HG02759 (cell line): ENCODE measurements around the gene GAS2L2.

Experiments used
- ATAC-seq: cut with Tn5 transposase; IDR thresholded peaks from one replicate; pipeline ENCODE4 v1.9.1; 2021; ENCODE audit warnings: mild to moderate bottlenecking, moderate library complexity; ENCODE audit not compliant: unreplicated experiment

Gene GAS2L2

GRCh38 chr17:35752945-35753764 lies at the start of gene GAS2L2:
Gene GAS2L2, minus strand, starts transcription at chr17:35753239. Its CDS starts 389 bp downstream, at chr17:35752850.
- no peak for ATAC-seq

DNA sequence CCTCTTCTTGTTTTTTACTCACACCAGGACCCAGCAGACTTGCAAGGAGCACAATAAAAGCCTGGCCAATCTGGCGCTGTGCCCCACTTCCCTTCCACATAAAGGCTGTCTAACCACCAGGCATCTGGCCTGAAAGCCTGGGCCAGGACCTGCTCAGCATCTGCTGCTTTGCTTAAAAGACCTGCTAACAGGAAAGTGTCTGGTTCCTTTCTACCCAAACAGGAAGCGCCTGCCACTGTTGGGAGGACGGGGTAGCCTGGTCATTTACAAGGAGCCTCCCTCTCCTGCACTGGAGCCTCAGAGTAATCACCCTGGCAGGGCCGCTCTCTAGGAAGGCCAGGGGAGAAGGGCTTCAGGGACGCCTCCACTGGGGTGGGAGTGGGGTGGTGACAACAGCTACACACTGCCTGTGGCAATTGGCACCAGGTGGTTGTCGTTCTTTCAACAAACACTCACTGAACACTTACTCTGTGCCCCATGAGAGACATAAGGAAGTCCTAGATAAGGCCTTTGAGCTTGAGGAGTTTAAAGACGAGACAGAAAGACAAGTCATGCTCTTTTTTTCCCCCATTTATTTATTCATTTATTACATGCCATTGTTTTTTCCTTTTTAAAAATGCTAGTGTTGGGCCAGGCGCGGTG lies 48.7 kb upstream of the GAS2L2 start:
- no peak for ATAC-seq

DNA sequence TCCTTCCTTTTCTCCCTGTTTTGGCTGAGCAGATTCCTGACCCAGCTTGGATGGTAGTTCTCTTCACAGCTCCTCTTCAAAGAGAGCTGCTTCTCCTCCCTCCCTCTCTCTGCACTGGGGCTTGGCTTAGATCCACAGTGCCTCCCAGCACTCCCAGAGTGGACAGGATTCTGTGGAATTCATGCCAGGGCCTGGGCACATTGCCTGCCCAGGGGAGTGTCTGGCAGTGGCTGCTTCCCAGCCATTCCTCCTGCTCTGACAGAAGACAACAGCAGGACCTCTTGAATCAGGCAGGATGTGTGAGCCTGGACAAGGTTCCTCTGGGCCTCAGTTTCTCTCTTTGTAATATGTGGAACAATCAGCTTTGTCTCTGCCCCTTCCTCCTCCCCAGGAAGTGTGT lies 46.9 kb upstream of the GAS2L2 start:
- no peak for ATAC-seq

- no peak for ATAC-seq
Observed at GRCh38 chr17:35797918-35798317, 44.9 kb upstream of the GAS2L2 start.

GRCh38 chr17:35797370-35797769 lies 44.3 kb upstream of the GAS2L2 start:
- ATAC-seq: no peak

DNA sequence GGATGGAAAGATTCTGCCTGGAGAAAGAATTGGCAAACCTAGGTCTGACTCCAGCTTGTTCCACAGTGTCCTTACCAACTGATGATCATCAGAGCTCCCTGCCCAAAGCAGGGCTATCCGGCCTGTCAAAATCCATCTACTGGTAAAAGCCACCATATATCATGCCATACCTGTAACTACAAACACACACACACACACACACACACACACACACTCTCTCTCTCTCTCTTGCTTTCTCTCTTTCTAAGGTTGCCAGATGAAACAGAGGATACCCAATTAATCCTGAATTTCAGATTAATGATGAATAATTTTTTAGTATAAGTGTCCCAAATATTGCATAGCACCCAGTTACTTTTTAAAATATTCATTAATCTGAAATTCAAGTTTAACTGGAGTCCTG lies 43.9 kb upstream of the GAS2L2 start:
- ATAC-seq: no peak

- ATAC-seq: no peak
Observed at GRCh38 chr17:35795871-35796265, 42.8 kb upstream of the GAS2L2 start.

DNA sequence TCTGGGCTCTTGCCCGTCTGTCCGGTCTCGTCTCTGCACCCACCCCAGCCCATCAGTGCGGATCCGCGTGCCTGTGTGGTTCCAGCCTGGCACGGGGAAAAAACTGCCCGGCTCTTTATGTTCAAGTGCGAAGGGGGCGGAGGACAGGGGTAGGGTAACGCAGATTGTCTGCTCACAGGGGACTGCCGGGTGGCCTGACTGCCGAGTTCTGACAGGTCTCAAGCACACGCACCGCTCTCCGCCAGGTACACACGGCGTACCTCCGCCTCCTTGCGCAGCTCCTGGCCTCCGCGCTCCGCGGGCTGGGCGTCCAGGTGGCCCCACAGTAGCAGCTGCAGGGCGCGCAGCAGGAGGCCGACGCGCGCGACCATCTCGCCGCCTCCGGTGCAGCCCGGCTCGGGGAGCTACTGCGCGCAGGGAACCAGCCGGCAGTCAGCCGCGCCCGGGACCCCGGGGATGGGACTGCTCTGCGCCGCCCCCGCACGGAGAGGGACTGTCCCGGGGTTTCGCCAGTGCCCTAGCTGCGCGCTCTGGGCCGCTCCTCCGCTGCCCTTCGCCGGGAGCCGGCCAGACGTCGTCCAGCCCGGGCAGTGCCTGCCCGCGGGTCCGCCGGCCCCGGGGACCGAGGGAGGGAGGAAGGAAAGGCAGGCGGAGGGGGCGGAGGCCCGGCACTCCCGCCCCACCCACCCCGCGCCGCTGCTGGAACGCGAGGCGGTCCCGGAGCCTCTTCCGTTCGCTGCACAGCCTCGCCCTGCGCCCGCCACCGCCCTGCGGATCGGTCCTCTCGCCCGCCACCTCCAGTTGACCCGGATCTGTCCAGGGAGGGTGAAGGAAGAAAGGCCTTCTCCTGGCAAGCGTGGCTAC lies 42.2 kb upstream of the GAS2L2 start, which contains the start of gene MMP28:
Gene MMP28 (minus strand): TSS at position 635 of the 864 bp plus-strand sequence. CDS start 264 bp downstream, at position 371.
- ATAC-seq: no peak

GRCh38 chr17:35793257-35793656 lies 40.2 kb upstream of the GAS2L2 start:
- no peak for ATAC-seq

- no peak for ATAC-seq
Observed at GRCh38 chr17:35791681-35792350, 38.8 kb upstream of the GAS2L2 start.

- ATAC-seq: no peak
Observed at GRCh38 chr17:35790841-35791240, 37.8 kb upstream of the GAS2L2 start.

DNA sequence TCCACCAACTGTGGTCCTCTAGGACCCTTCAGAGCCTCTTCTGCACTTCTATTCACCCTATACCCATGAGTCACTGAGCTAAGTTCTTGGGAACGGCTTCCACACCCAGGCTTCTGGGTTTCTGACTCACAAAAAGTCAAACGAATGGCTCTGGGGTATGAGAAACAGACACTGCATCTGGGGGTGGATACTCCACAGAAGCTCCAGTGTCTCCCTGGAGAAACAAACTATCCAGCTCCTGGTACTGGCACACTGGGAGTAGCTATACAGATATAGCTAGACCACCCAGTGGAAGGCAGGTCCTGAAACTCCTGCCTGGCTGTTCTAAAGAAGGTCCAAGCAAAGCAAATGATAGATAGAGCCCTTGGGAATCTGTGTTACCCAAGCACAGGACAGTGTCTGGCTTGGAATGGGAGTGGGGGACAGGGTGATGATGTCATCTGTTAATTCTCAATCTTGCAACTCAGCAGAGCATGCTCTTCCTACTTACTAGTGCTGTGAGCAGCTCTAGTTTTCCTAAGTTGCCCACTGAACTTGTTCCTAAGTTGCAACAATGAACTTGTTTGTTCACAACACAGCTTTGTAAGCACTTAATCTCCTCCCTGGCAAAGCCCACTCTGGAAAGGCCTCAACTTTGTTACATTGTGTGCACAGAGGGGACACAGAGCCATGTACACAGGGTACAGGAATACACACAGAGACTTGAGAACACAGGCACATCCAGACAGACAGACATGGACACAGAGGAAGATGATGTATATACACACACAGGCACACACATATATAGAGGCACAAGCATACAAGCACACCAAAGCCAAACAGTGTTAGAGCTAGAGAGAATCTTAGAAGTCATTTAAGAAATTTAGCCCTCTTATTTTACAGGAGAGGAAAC lies 35.7 kb upstream of the GAS2L2 start:
- no peak for ATAC-seq

DNA sequence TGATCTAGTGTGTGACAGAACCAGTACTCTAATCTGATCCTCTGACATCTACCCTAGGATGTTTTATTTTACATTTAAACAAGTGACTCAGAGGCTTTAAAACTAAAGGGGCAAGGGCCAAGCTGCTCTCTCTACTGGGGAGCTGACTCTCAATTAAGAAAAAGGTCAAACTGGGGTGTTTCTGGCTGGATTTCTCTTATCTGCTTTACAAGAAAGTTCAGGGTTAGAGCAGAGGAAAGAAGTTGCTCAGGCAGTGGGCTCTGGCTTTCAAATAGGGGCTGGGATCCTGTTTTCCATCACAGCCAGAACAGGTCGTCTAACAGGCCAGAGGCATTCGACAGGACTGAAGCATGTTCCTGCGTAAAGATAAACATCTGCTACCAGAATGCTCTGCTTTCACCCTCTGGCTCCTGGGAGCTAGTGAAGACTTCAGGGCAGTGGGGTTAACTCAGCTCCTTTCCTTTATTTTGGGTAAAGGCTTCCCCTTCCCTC lies 33.9 kb upstream of the GAS2L2 start:
- no peak for ATAC-seq

DNA sequence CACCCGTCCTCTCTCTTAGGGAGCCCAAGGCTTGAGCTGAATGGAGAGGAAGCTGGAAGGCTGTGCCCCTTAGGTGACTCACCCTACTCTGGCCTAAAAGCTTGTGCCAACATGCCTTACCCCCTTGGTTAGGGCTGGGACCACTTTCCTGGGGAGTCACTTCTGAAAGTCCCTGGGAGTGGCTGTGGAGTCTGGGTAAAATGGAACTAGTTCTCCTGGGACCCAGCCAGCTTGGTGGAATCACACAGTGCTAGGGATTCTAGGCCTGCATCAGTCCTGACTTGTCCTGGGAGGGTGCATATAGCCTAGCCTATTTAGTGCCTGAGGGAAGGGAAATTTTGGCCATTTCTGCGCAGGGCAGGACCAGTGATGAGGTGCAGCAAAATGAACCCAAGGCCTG lies 31.9 kb upstream of the GAS2L2 start:
- ATAC-seq: no peak

GRCh38 chr17:35780950-35781349 lies 27.9 kb upstream of the GAS2L2 start:
- no peak for ATAC-seq

DNA sequence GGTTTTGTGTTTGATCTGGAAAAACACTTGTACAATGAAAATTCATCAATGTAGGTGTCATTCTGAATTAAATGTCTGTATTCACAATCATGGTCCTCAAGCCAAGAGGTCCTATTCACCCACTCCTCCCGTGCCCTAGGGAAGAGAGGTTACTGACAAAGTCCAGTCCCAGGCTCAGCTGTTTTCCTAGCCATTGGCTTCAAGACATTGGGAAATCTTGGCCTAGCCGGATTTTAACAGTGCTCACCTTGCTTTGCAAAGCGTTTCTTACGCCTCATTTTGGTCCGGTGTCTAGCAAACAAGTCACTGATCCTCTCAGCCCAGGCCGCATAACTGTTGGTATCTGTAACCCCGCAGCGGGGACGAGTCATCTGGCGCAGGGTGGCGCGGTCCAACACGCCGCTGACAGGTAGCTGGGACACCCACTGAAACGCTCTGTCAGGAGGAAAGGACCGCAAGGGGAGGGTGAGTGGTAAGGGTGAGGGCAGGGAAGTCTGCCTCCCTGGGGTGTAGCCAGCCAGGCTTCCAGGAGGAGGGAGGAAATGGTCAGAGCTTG lies 25.7 kb upstream of the GAS2L2 start:
- no peak for ATAC-seq

DNA sequence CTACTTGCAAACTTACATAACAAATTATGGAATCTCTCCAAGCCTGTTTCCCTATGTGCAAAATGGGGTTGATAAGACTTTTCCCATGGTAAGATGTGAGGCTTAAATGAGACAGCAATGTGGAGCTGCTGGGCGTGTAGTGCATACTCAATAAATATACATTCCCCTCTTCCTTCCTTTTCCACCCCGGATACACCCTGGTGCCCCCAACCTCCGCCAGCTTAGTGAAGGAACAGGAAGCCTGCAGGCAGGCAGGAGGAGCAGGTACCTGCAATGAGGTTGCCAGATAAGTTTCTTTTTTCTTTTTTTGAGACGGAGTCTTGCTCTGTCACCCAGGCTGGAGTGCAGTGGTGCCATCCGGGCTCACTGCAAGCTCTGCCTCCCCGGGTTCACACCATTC lies 22.5 kb upstream of the GAS2L2 start:
- ATAC-seq: no peak

GRCh38 chr17:35775039-35775438 lies 22.0 kb upstream of the GAS2L2 start:
- no peak for ATAC-seq

DNA sequence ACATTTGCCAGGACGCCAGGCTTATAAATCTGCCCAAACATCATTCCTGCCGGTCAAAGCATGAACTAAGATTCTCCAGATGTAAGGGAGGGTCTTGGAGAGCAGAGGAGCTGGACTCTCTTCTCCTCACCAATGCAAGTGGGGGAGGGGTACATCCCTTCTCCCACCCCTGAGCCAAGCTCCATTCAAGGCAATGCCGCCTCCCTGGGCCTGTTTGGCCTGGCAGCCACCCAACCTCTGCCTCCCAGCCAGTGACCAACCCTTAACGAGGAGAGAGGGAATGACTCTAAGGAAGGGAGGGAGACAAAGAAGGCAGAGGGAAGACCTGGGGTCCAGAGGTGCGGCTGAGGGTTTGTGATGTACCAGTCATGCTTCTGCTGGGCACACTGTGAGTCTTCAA lies 21.5 kb upstream of the GAS2L2 start:
- ATAC-seq: no peak
